NCI-H2227 (cell line): ENCODE results near the gene MAML3.

Experiments used
- DNase-seq: peaks from one replicate; lab custom pipeline; 2025; ENCODE audit not compliant: unreplicated experiment; lab: John Stamatoyannopoulos, UW

Gene MAML3

GRCh38 chr4:140012688-140013486 is 141.1 kb downstream of the MAML3 start:
- DNase-seq: peak; percentile 25

- DNase-seq: peak; percentile 27
Measured at GRCh38 chr4:140005699-140006098, 148.3 kb downstream of the MAML3 start.

- no peak for DNase-seq
Measured at GRCh38 chr4:140004922-140005627, 148.9 kb downstream of the MAML3 start.

GRCh38 chr4:140004549-140004895 is 149.5 kb downstream of the MAML3 start:
- peak; percentile 54 for DNase-seq

GRCh38 chr4:140003876-140004548 is 150.0 kb downstream of the MAML3 start:
- no peak for DNase-seq

GRCh38 chr4:140000232-140000631 is 153.8 kb downstream of the MAML3 start:
- DNase-seq: no peak

- DNase-seq: no peak
Measured at GRCh38 chr4:139988863-139989765, 164.9 kb downstream of the MAML3 start.

- no peak for DNase-seq
Measured at GRCh38 chr4:139987502-139987850, 166.5 kb downstream of the MAML3 start.

GRCh38 chr4:139986689-139987501 is 167.1 kb downstream of the MAML3 start:
- no peak for DNase-seq

- DNase-seq: no peak
Measured at GRCh38 chr4:139986106-139986505, 167.9 kb downstream of the MAML3 start.

GRCh38 chr4:139985401-139985800 is 168.6 kb downstream of the MAML3 start:
- DNase-seq: no peak

- no peak for DNase-seq
Measured at GRCh38 chr4:139984471-139984870, 169.5 kb downstream of the MAML3 start.

- no peak for DNase-seq
Measured at GRCh38 chr4:139978692-139979091, 175.3 kb downstream of the MAML3 start.

- DNase-seq: no peak
Measured at GRCh38 chr4:139977838-139978609, 176.0 kb downstream of the MAML3 start.

- no peak for DNase-seq
Measured at GRCh38 chr4:139975830-139976272, 178.1 kb downstream of the MAML3 start.

- peak; percentile 68 for DNase-seq
Measured at GRCh38 chr4:139973616-139974015, 180.4 kb downstream of the MAML3 start.

- no peak for DNase-seq
Measured at GRCh38 chr4:139973015-139973414, 181.0 kb downstream of the MAML3 start.

- DNase-seq: no peak
Measured at GRCh38 chr4:139972305-139972704, 181.7 kb downstream of the MAML3 start.

GRCh38 chr4:139971111-139971510 is 182.9 kb downstream of the MAML3 start:
- DNase-seq: no peak
